Measurements from ENCODE around the gene UBL4A.
A peak's percentile ranks its signal among the peaks of the same experiment; 100 is the strongest.

The UBL4A gene

DNA sequence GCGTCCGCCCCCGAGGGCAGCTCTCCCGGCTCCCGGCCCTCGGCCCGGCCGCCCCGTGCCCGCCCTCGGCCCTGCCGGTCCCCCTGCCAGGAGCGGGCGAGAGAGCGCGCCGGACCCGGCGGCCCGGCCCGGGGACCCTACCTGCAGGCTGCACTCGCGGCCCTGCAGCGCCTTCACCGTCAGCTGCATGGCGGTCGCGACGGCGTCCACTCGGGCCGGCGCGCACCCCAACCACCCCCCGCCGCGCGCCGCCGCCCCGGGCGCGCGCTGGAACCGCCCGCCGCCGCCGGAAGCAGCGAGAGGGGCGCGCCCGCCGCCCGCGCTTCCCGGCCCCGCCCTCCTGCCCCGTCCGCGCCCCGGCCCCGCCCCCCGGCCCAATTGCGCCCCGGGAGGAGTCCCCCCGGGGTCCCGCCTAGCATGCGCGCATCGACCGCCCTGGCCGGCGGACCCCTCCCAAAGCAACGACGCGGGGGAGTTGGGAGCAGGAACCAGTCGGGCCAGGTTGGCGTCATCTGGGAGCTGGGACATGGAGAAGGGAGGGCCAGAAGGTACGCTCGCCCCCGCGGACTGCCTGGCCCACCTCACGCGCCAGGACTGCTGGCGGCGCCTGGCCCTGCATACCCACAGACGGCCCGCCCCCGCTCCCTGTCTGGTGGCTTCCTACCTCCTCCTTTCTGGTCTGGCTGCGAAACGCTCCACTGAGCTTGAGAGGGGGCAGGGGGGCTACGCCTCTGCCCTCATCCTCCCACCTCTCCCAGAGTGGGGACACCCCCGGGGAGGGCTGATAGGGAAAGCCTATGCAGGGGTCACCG, at the start of gene UBL4A:
Gene UBL4A (minus strand): TSS at position 220 of the 812 bp plus-strand sequence. CDS start 31 bp downstream, at position 189.
- no peak for DNase-seq (ENCODE audit: extremely low read depth, low read depth)
- TF ChIP-seq, protein P1, sequence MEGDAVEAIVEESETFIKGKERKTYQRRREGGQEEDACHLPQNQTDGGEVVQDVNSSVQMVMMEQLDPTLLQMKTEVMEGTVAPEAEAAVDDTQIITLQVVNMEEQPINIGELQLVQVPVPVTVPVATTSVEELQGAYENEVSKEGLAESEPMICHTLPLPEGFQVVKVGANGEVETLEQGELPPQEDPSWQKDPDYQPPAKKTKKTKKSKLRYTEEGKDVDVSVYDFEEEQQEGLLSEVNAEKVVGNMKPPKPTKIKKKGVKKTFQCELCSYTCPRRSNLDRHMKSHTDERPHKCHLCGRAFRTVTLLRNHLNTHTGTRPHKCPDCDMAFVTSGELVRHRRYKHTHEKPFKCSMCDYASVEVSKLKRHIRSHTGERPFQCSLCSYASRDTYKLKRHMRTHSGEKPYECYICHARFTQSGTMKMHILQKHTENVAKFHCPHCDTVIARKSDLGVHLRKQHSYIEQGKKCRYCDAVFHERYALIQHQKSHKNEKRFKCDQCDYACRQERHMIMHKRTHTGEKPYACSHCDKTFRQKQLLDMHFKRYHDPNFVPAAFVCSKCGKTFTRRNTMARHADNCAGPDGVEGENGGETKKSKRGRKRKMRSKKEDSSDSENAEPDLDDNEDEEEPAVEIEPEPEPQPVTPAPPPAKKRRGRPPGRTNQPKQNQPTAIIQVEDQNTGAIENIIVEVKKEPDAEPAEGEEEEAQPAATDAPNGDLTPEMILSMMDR (IDR thresholded peaks at IDR 0.05; ENCODE audit: low read depth, low read length): no peak

DNA sequence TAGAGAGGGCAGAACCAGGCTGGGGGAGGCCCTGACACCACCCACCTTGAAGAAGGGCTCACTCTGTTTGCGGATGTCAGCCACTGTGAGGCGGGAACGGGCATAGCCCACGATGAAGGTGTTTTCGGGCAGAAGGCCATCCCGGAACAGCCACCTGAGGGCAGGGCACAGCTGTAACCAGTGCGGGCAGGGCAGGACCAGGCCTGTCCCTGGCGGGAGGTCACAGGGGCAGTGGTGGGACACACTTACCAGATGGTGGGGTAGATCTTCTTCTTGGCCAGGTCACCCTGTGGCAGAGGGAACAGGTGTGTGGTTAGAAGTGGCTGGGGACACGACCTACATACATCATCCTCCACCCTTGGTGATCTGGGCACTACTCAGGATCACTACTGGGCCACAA, 49.5 kb upstream of the UBL4A start:
- TF ChIP-seq, protein P1 (IDR thresholded peaks at IDR 0.05; ENCODE audit: low read depth, low read length): no peak
- DNase-seq (ENCODE audit: extremely low read depth, low read depth): no peak

DNA sequence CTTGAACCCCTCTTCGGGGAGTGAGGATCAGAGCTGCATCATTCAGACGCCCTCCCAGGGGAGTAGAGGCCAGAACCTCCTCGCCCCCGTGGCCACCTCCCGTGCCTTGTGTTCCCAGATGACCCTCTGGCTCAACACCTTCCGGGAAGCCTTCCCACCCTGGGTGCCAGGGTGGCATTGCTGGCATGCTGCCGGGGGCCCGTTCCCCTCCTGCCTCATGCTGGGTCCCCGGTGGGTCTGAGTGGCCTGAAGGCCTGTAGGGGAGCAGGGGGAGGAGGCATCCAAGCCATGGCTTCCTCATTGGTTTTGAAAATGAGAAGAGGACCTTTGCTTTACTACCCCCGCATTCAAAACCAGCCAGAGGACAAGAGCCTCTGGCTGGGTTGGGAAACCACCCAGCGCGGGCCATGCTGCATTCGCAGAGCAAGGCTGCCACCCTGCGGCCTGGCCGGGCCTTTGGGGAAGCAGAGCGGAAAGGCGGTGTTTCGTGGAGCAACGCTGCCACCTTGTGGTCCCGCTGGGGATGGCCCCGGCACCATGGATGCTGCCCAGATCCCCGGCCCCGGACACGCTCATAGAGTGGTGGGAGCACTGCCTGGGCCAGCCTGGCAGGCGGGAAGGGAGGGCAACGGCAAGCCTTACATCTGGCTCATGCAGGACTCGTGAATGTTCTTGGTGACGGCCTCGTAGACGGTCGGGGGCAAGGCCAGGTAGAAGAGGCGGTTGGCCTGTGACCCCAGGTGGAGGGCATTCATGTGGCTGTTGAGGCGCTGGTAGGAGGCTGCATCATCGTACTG, 48.3 kb upstream of the UBL4A start:
- TF ChIP-seq, protein P1 (IDR thresholded peaks at IDR 0.05; ENCODE audit: low read depth, low read length): peak; percentile 99
- DNase-seq (ENCODE audit: extremely low read depth, low read depth): no peak

DNA sequence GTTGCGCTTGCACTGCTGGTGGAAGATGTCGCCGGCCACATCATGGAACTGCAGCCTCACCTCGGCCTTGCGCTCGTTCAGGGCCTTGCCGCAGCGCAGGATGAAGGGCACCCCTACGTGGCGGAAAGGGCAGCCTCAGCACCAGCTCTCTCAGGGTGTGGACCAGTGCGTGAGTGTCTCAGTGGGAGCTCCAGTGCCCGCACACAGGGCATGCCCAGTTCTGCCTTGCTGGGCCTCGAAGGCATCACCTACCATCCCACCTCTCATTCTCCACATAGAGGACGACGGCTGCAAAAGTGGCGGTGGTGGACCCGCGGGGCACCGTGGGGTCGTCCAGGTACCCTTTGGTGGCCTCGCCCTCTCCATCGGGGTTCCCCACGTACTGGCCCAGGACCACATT, 46.3 kb upstream of the UBL4A start:
- TF ChIP-seq, protein P1 (IDR thresholded peaks at IDR 0.05; ENCODE audit: low read depth, low read length): no peak

DNA sequence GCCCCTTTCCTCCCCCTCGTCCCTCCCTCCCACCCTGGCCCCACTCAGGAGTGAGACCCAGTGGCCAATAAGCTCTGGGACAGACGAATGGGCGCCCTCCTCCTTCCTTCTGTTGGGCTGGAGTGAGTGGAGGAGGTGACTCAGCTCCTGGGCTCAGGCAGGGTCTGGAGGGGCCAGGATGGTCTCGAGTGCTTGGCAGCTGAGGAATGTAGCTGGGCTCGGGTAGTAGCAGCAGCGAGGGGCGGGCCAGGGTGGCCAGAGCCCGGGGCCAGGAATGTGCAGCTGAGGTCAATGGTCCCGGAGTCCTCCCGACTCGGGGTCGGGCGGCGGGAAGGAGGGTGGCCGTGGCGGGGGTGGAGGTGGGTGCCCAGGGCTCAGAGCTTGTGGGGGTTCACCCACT, 45.2 kb upstream of the UBL4A start:
- TF ChIP-seq, protein P1 (IDR thresholded peaks at IDR 0.05; ENCODE audit: low read depth, low read length): no peak
- no peak for DNase-seq (ENCODE audit: extremely low read depth, low read depth)

More for the DNA sequence above, 46.3 kb upstream of the UBL4A start:
- no peak for DNase-seq (ENCODE audit: extremely low read depth, low read depth)

DNA sequence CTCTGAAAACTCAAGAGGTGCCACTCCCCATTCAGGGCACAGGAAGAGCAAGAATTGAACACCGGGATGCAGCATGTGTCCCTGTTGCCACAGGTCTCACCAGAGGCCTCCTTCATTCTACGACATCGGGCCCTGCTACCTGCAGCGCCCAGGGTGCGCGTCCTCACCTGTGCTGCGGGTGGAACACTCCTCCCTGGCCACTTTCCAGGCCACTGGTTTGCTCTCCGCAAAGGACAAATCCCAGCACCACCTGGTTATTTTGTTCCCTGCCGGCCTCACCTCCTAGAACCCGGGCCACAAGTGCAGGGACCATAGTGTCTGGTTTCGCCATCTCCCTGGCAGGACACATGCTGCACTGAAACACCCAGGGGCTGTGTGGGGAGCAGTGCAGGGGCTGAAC, 43.9 kb upstream of the UBL4A start:
- TF ChIP-seq, protein P1 (IDR thresholded peaks at IDR 0.05; ENCODE audit: low read depth, low read length): no peak
- no peak for DNase-seq (ENCODE audit: extremely low read depth, low read depth)

DNA sequence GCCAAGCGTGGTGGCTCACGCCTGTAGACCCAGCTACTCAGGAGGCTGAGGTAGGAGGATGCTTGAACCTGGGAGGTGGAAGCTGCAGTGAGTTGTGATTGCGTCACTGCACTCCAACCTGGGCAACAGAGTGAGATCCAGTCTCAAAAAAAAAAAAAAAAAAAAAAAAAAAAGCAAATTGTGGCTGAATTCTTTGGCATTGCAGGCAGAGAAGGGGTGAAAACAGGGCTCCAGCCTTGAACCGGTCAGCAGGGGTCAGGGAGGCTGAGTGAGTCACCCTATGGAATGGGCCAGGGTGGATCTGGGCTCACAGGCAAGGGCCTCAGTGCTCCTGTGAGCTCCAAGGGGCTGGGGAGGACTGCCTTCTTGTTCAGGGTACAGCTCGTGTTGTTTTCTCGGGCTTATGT, 42.8 kb upstream of the UBL4A start:
- TF ChIP-seq, protein P1 (IDR thresholded peaks at IDR 0.05; ENCODE audit: low read depth, low read length): no peak

More for the DNA sequence above, 42.8 kb upstream of the UBL4A start:
- no peak for DNase-seq (ENCODE audit: extremely low read depth, low read depth)

All from AG09319 (cell line).